ENCODE results near the gene PCCA.
"Not testable (repeated sequence)": the region's sequence is repeated elsewhere in the genome, so short reads cannot be mapped to it uniquely, and the experiment has no call there.

PCCA gene

DNA sequence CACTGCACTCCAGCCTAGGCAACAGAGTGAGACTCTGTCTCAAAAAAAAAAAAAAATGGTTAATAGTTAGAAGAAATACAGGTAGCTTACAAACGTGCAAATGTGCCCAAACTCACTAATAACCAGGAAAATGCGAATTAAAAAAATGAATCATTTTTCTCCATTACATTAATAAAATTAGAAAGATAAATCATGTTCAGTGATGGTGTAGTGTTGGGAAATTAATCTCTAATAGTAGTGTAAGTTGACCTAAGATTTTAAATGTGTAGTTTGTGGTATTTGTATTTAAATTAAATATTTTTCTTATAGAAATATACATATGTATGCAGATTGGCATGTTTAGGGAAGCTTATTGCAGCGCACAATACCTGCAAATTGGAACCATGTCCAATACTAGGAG is 57.6 kb downstream of the PCCA start:
- no peak for DNase-seq

DNA sequence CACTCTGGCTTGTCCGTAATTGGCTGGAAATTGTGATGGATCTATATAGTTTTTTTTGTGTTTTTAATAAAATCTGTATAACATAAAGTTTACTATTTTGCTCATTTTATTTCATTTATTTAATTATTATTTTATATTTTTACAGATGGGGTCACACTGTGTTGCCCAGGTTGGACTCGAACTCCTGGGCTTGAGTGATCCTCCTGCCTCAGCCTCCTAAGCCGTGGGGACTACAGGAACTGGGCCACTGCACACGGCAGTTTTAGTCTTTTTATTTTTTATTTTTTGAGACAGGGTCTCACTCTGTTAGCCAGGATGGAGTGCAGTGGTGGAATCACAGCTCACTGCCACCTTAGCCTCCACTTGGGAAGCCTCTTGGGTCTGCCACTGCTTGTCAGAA is 58.9 kb downstream of the PCCA start:
- no peak for DNase-seq

- no peak for DNase-seq
Measured at GRCh38 chr13:100148422-100148821, 59.5 kb downstream of the PCCA start.

DNA sequence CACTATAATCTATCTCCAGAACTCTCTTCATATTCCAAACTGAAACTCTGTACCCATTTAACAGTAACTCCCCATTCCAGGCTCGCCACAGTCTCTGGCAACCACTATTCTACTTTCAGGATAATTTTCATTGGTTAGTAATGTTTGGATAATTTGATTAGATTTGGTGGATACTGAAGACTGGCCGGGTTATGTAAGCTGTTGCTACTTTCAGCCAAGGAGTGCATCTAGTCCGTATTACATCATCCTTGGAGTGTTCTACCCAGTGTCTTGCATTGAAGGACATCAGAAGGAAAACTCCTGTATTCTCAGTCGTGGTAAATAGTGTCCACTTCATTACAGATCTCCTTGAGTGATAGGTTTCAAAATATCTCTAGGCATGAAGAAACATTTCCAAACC is 60.5 kb downstream of the PCCA start:
- DNase-seq = no peak

DNA sequence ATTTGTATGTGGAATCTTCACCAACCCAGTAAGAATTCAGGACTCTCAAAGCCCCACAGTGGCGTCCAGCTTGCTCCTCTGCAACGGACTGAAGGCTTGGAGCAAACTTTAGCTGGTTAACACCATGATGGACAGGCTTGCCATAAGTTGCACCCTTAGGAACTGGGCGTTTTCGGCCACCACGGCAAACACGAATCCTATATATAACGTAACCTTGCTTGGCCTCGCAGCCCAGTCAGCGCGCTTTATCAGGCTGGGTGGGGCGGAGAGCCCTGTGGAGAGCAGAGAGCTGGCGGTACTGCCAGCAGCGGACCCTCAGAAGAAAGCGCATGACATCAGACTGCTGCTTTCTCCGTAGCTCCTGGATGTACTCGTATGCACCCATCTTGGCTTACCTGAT is 61.8 kb downstream of the PCCA start:
- not testable (repeated sequence) for DNase-seq

DNA sequence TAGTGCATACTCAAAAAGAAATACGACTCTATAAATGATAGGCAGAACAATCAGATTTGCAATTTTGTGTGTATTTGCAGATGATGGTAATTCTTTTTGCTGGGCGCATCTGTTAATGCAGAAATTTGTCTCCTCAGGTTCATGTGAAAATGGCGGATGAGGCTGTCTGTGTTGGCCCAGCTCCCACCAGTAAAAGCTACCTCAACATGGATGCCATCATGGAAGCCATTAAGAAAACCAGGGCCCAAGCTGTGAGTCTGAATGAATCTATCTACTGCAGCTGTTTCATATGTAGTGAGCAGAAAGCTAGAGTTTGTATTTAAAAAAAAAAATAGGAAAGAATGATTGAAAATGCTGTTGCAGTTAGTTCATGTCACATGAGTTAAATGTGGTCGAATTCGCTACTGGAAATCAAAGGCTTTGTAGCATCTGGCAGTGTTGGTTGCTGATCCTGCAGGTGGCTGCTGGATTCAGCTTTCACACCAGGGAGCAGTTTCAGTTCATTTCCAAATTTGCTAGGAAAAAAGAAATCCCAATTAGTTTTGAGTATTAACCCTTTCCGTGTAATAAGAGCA is 66.0 kb downstream of the PCCA start:
- no peak for DNase-seq

- no peak for DNase-seq
Measured at GRCh38 chr13:100156788-100157187, 67.9 kb downstream of the PCCA start.

DNA sequence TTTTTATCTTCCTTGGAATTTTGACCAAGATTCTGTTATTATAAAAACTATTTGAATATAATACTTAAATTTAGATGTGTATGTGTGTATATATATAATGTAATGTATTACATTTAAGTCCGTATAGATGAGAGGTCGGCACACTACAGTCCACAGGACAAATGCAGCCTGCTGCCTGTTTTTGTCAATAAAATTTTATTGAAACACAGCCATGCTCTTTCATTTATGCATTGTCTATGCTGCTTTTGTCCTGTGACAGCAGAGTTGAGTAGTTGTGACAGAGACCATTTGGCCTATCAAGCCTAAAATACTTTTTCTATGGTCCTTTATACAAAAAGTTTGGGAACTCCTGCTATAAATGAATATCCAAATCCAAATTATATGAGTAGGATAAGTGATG is 69.7 kb downstream of the PCCA start:
- no peak for DNase-seq

- no peak for DNase-seq
Measured at GRCh38 chr13:100159584-100159983, 70.7 kb downstream of the PCCA start.

GRCh38 chr13:100160450-100160849 is 71.6 kb downstream of the PCCA start:
- no peak for DNase-seq

GRCh38 chr13:100163375-100163774 is 74.5 kb downstream of the PCCA start:
- DNase-seq = no peak

DNA sequence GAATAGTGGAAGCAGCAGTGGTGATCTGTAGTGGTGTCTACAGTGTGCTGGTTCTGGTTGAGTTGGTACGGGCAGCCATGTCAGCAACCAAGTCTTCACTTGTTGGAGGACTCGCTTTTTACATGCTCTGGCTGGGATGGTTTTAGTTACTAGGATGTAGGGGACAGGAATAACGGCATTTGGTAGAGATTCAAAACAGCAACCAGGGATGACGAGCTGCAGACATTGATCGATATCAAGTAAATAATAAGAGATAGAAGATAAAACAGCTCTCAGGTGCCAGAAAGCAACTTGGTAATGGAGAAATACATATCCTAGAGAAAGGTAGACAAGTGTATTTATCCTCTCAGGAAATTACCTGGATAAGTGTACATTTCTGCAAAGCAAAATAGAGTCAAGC is 84.3 kb downstream of the PCCA start:
- no peak for DNase-seq

DNA sequence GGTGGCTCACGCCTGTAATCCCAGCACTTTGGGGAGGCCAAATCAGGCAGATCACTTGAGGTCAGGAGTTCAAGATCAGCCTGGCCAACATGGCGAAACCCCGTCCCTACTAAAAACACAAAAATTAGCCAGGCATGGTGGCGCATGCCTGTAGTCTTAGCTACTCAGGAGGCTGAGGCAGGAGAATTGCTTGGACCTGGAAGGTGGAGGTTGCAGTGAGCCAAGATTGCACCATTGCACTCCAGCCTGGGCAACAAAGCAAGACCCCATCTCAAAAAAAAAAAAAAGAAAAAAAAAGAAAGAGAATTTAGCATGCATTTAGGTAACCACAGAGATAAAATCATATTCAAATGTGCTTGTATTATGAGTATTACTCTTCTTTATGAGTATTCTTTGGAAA is 85.6 kb downstream of the PCCA start:
- DNase-seq = not testable (repeated sequence)

GRCh38 chr13:100175078-100175802 is 86.3 kb downstream of the PCCA start:
- DNase-seq = no peak

DNA sequence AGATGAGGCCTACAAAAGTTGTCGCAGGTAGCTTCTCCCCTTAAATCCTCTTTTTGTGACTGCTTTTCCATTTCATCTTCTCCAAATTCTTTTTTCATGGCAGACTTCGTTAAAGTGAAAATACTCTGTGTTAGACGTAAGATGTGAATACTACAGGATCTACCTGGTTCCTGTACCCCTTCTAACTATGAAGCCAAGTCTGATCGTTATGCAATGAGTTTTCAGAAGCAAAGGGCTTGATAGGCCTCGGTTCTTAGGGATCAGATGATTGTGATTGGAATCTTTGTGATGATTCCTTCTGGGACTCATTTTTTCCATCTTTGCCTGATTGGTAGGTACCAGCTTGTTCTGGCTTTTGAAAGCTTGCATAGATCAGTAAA is 86.9 kb downstream of the PCCA start:
- no peak for DNase-seq

- no peak for DNase-seq
Measured at GRCh38 chr13:100176801-100177400, 88.0 kb downstream of the PCCA start.

- DNase-seq = no peak
Measured at GRCh38 chr13:100178309-100178708, 89.4 kb downstream of the PCCA start.

DNA sequence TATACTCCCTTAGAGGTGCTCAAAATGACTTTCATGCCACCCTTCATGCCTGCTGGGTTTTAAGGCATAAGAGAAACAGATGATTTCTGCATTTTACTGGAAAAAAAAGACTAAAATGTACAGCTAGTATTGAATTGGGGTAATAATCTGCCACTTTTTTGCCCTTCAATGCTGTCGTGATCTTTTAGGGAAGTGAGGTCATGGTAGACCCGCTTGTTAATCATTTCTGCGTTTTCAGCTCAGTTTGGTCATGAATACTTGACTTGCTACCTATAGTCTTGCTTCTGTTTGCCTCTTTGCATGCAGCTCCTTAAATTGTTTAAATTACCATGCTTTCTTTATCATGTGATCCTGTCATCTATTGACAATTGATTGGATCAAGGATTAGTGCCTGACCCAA is 90.4 kb downstream of the PCCA start:
- DNase-seq = no peak

GRCh38 chr13:100182900-100183490 is 94.1 kb downstream of the PCCA start:
- no peak for DNase-seq

GRCh38 chr13:100184095-100184494 is 95.2 kb downstream of the PCCA start:
- no peak for DNase-seq

DNA sequence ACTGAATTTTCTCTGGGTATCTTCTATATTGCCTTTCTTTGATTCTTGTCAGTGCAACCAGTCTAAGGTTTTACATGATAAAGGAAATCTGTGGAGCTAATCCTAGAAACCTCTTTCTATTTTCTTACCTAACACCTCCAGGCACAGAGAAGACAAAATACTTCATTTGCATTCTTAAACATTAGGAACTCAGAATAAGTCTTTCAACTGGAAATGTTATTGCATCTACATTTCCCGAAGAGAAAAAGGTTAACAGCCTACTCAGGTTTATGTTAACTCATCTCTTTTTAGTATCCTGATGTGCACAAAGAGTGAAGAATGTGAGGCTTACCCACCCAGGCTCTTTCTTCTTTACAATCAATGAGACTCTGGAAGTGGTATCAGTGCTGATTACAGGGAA is 106.7 kb downstream of the PCCA start:
- no peak for DNase-seq

- no peak for DNase-seq
Measured at GRCh38 chr13:100196375-100196774, 107.5 kb downstream of the PCCA start.

DNA sequence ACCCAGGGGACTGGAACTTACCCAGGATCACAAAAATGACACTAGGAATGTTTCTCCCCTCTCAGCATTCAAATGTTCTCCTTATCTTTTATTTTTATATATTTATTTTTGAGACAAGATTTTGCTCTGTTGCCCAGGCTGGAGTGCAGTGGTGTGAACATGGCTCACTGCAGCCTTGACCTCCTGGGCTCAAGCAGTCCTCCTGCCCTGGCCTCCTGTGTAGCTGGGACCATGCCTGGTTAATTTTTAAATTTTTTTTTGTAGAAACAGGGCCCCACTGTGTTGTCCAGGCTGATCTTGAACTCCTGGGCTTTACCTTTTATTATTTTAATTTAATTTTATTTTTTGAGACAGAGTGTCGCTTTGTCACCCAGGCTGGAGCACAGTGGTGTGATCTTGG is 108.2 kb downstream of the PCCA start:
- DNase-seq = no peak
